IMR-90 (cell line): Measurements from ENCODE around the gene FRMD5. TPM values are rescaled to one million over a fixed set of nuclear protein-coding genes. Genes with fewer than 3 reads are reported as not detected.

Source experiments
- ATAC-seq: fragments of 200-7000 bp; cut with Tn5 transposase; 2 replicates; pipeline ENCODE4 v1.9.1; 2020; ENCODE audit warnings: low read depth, mild to moderate bottlenecking, moderate library complexity
- BruUV-seq: library from RNA; stranded (reverse); fragments of 400-500 nt; replicated peaks from 2 replicates; lab custom pipeline; 2021; lab: Mats Ljungman, UMichigan
- CTCF ChIA-PET: fragments of 300-600 bp; formaldehyde crosslinking; extraction: SDS; loops from one replicate; lab custom pipeline; 2021; ENCODE audit warnings: antibody characterized with exemption; lab: Yijun Ruan, JAX
- POLR2A ChIA-PET: fragments of 300-600 bp; sonication (Branson Sonifier 250); formaldehyde crosslinking; loops from one replicate; lab custom pipeline; 2022; ENCODE audit warnings: antibody characterized with exemption; ENCODE audit not compliant: unreplicated experiment; lab: Charles Lee
- DNase-seq: peaks from one replicate; pipeline ENCODE4 v3.0.0; 2013
- H2AFZ ChIP-seq: replicated peaks from 2 replicates; pipeline ENCODE3; 2013; ENCODE audit warnings: low read length, mild to moderate bottlenecking; ENCODE audit not compliant: poor library complexity
- H2AK5ac ChIP-seq: 2 replicates; pipeline ENCODE4 v1.6.1; 2013; ENCODE audit warnings: low read depth, low read length, inconsistent platforms
- H2AK9ac ChIP-seq: replicated peaks from 2 replicates; pipeline ENCODE3; 2013; ENCODE audit warnings: mild to moderate bottlenecking, low read depth, low read length, moderate library complexity; ENCODE audit not compliant: poor library complexity
- H2BK120ac ChIP-seq: 2 replicates; pipeline ENCODE4 v1.6.1; 2013; ENCODE audit warnings: low read depth, low read length, inconsistent platforms
- H2BK15ac ChIP-seq: 3 replicates; pipeline ENCODE4 v1.6.1; 2013; ENCODE audit warnings: low read depth, low read length, inconsistent platforms
- H2BK20ac ChIP-seq: 2 replicates; pipeline ENCODE4 v1.6.1; 2013; ENCODE audit warnings: low read depth, mild to moderate bottlenecking, inconsistent platforms, low read length, moderate library complexity
- H2BK5ac ChIP-seq: 2 replicates; pipeline ENCODE4 v1.6.1; 2013; ENCODE audit warnings: mild to moderate bottlenecking, low read depth, low read length, inconsistent platforms; ENCODE audit not compliant: poor library complexity, severe bottlenecking
- H3K14ac ChIP-seq: replicated peaks from 2 replicates; pipeline ENCODE4 v1.6.1; 2013; ENCODE audit warnings: low read depth, low read length, inconsistent platforms
- H3K18ac ChIP-seq: 2 replicates; pipeline ENCODE4 v1.6.1; 2013; ENCODE audit warnings: low read depth, low read length, control low read depth
- H3K23ac ChIP-seq: 2 replicates; pipeline ENCODE4 v1.6.1; 2013; ENCODE audit warnings: low read depth, low read length, inconsistent platforms
- H3K27ac ChIP-seq: 2 replicates; pipeline ENCODE4 v1.5.1; 2013; ENCODE audit warnings: mild to moderate bottlenecking, control low read depth, low read length; ENCODE audit not compliant: insufficient read depth
- H3K27me3 ChIP-seq: 2 replicates; pipeline ENCODE4 v1.6.1; 2013; ENCODE audit warnings: low read length; ENCODE audit not compliant: control insufficient read depth, insufficient read depth
- H3K36me3 ChIP-seq: 2 replicates; pipeline ENCODE4 v1.6.1; 2013; ENCODE audit warnings: low read length, mixed read lengths; ENCODE audit not compliant: control insufficient read depth, insufficient read depth
- H3K4ac ChIP-seq: 2 replicates; pipeline ENCODE4 v1.6.1; 2013; ENCODE audit warnings: low read depth, low read length, inconsistent platforms
- H3K4me1 ChIP-seq: 2 replicates; pipeline ENCODE4 v1.6.1; 2013; ENCODE audit warnings: low read length, mixed read lengths; ENCODE audit not compliant: control insufficient read depth, insufficient read depth
- H3K4me2 ChIP-seq: 2 replicates; pipeline ENCODE4 v1.6.1; 2013; ENCODE audit warnings: low read depth, mild to moderate bottlenecking, control low read depth, low read length, moderate library complexity
- H3K4me3 ChIP-seq: 2 replicates; pipeline ENCODE4 v1.5.1; 2013; ENCODE audit warnings: low read depth, mild to moderate bottlenecking, control low read depth, low read length, moderate library complexity; ENCODE audit not compliant: insufficient read depth
- H3K56ac ChIP-seq: 2 replicates; pipeline ENCODE4 v1.6.1; 2013; ENCODE audit warnings: low read length, inconsistent platforms; ENCODE audit not compliant: insufficient read depth; ENCODE audit errors: extremely low read depth
- H3K79me1 ChIP-seq, 2 experiments: 2 replicates each; pipeline ENCODE4 v1.6.1; 2013; ENCODE audit warnings: low read length in 2 of 2, inconsistent platforms in 1 of 2, low read depth in 1 of 2
- H3K9ac ChIP-seq: 2 replicates; pipeline ENCODE4 v1.6.1; 2013; ENCODE audit warnings: low read depth, low read length, control low read depth
- H3K9me1 ChIP-seq: 2 replicates; pipeline ENCODE4 v1.6.1; 2013; ENCODE audit warnings: low read length, inconsistent platforms; ENCODE audit not compliant: insufficient read depth
- H3K9me3 ChIP-seq: 2 replicates; pipeline ENCODE4 v1.6.1; 2013; ENCODE audit warnings: low read length; ENCODE audit not compliant: control insufficient read depth, insufficient read depth
- H4K20me1 ChIP-seq: 2 replicates; pipeline ENCODE4 v1.6.1; 2013; ENCODE audit warnings: low read length, inconsistent platforms; ENCODE audit not compliant: insufficient read depth
- H4K5ac ChIP-seq: 2 replicates; pipeline ENCODE4 v1.6.1; 2013; ENCODE audit warnings: mild to moderate bottlenecking, low read depth, low read length, control low read depth
- H4K8ac ChIP-seq, 2 experiments: 2 replicates each; pipeline ENCODE4 v1.6.1; 2013; ENCODE audit warnings: low read depth in 2 of 2, low read length in 2 of 2, control low read depth in 1 of 2, inconsistent platforms in 1 of 2
- H4K91ac ChIP-seq: 2 replicates; pipeline ENCODE4 v1.6.1; 2013; ENCODE audit warnings: low read depth, low read length, inconsistent platforms; ENCODE audit not compliant: insufficient read depth
- BHLHE40 ChIP-seq: fragments of 150-350 bp; IDR thresholded peaks from 2 replicates; pipeline ENCODE4 v1.6.1; 2016; ENCODE audit warnings: mild to moderate bottlenecking, low read depth, low read length
- CEBPB ChIP-seq: IDR thresholded peaks from 2 replicates; pipeline ENCODE4 v1.6.1; 2012; ENCODE audit warnings: low read depth, low read length, improper control_type of control experiment
- CHD1 ChIP-seq: IDR thresholded peaks from 2 replicates; pipeline ENCODE4 v1.6.1; 2012; ENCODE audit warnings: low read depth, low read length, improper control_type of control experiment
- CTCF ChIP-seq: conservative IDR thresholded peaks from 2 replicates; pipeline ENCODE4 v1.5.1; 2012; ENCODE audit warnings: mild to moderate bottlenecking, low read depth, low read length, improper control_type of control experiment
- ELK1 ChIP-seq: fragments of 150-350 bp; IDR thresholded peaks from 2 replicates; pipeline ENCODE4 v1.6.1; 2016; ENCODE audit warnings: low read depth, mild to moderate bottlenecking, low read length, moderate library complexity, borderline replicate concordance
- FOS ChIP-seq: fragments of 150-350 bp; IDR thresholded peaks from 2 replicates; pipeline ENCODE4 v1.6.1; 2016; ENCODE audit warnings: low read depth, low read length
- MAFK ChIP-seq: IDR thresholded peaks from 2 replicates; pipeline ENCODE4 v1.6.1; 2012; ENCODE audit warnings: low read depth, low read length, improper control_type of control experiment
- MAZ ChIP-seq: IDR thresholded peaks from 2 replicates; pipeline ENCODE4 v1.6.1; 2012; ENCODE audit warnings: low read depth, mild to moderate bottlenecking, low read length, improper control_type of control experiment, moderate library complexity, borderline replicate concordance
- NFE2L2 ChIP-seq: fragments of 150-350 bp; IDR thresholded peaks from 2 replicates; pipeline ENCODE4 v1.6.1; 2016; ENCODE audit warnings: low read depth, mild to moderate bottlenecking, low read length
- SMC3 ChIP-seq: fragments of 150-350 bp; IDR thresholded peaks from 2 replicates; pipeline ENCODE4 v1.6.1; 2016; ENCODE audit warnings: low read depth, mild to moderate bottlenecking, antibody characterized with exemption, low read length, moderate library complexity
- WGBS, 2 experiments: methylation state at CpG; one replicate each; pipeline versions ENCODE4 v1.1.5 to v1.1.7; 2013; ENCODE audit warnings: missing lambda C conversion rate in 2 of 2; ENCODE audit not compliant: insufficient read length in 1 of 2; ENCODE audit errors: extremely low coverage in 2 of 2; 5-methylcytosine and 5-hydroxymethylcytosine counted together
- dilution Hi-C: fragments of 300-500 bp; cut with HindIII; formaldehyde crosslinking; loops from one replicate; pipeline ENCODE4 v1.14.3; 2018; ENCODE audit warnings: low sequenced_read_pairs; ENCODE audit not compliant: unreplicated experiment
- in situ Hi-C: fragments of 300-500 bp; cut with MboI; formaldehyde crosslinking; loops from 3 replicates; pipeline ENCODE4 v1.14.3; 2019; ENCODE audit warnings: low sequenced_read_pairs, inconsistent platforms, mixed read lengths
- intact Hi-C: fragments of 100-400 bp; cut with micrococcal nuclease; formaldehyde crosslinking; loops from 2 replicates; pipeline ENCODE4 v1.10.0; 2022
- polyA plus RNA-seq, 3 experiments: library from polyadenylated mRNA; depleted of rRNA; stranded (reverse); fragments of >200 nt; gene quantifications; 2 replicates each; pipeline ENCODE4 v1.2.3, GENCODE V29; 2012; ENCODE audit warnings: low replicate concordance in 1 of 3
- total RNA-seq: library from RNA; depleted of rRNA; stranded (reverse); fragments of >200 nt; gene quantifications from 2 replicates; pipeline ENCODE4 v1.2.3, GENCODE V29; 2012
- TF ChIP-seq, protein P1 (sequence below): fragments of 150-350 bp; IDR thresholded peaks from 2 replicates; pipeline ENCODE4 v1.6.1; 2017; ENCODE audit warnings: mild to moderate bottlenecking, antibody characterized with exemption, low read length, low read depth

Gene FRMD5
- total and polyA plus RNA-seq, 2 of the 4 experiments (the other 2 are of a cell fraction), result 4.1 to 5.4 TPM

DNA sequence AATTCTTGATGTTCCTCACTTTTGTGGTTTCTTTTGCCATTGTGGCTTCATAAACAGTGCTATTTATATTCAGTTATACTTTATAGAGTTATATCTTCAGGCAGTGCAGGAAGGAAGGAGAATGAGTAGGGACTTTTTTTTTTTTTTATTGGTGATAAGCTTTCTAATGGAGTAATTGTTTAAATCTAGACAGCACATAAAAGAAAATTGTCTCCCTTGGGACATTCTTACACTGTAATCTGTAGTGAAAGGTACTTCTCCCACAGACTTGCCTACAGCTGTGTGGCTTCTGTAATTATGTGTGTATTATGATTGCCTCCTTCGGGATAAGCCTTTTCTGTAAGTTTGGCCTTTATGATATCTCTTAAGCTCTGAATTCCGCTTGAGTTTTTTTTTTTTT is 326.7 kb downstream of the FRMD5 start:
- intact Hi-C loops, result no loop called here

More for the DNA sequence above, 326.7 kb downstream of the FRMD5 start:
- no peak overlapping the region for H2BK120ac ChIP-seq
- no peaks in the 10 kb centered on the region for H3K4me1 ChIP-seq
- no peak overlapping the region for H2BK15ac ChIP-seq
- DNase-seq (no peak), ATAC-seq (no peak)
- no peaks in the 10 kb centered on the region for H3K9me3 ChIP-seq
- H3K18ac ChIP-seq, result no peak overlapping the region
- H3K23ac ChIP-seq, result no peak overlapping the region
- no peak overlapping the region for H3K4ac ChIP-seq
- H3K56ac ChIP-seq, result no peak overlapping the region
- no peaks in the 10 kb centered on the region for H4K20me1 ChIP-seq
- no peaks in the 10 kb centered on the region; a peak in 1 of 4 replicates for H3K79me1 ChIP-seq
- no peak overlapping the region for H3K4me3 ChIP-seq
- H3K27ac ChIP-seq, result no peak overlapping the region
- BruUV-seq, result no TSS peak
- no peak overlapping the region for H2BK5ac ChIP-seq
- POLR2A ChIA-PET, result no interaction called here
- no CpG with 5 or more reads among the region's 2 CpGs for WGBS, 2 experiments
- dilution Hi-C loops (no loop called here), in situ Hi-C loops (no loop called here)
- H3K14ac ChIP-seq, result no peak overlapping the region
- H2BK20ac ChIP-seq, result no peak overlapping the region
- H3K27me3 ChIP-seq, result no peaks in the 10 kb centered on the region
- no peak overlapping the region for H2AK5ac ChIP-seq
- H4K5ac ChIP-seq, result no peak overlapping the region
- TF ChIP-seq MAZ (no peak), CEBPB (no peak), ELK1 (no peak), CTCF (no peak), SMC3 (no peak), FOS (no peak), MAFK (no peak), BHLHE40 (no peak), CHD1 (no peak), NFE2L2 (no peak)
- TF ChIP-seq, protein P1, sequence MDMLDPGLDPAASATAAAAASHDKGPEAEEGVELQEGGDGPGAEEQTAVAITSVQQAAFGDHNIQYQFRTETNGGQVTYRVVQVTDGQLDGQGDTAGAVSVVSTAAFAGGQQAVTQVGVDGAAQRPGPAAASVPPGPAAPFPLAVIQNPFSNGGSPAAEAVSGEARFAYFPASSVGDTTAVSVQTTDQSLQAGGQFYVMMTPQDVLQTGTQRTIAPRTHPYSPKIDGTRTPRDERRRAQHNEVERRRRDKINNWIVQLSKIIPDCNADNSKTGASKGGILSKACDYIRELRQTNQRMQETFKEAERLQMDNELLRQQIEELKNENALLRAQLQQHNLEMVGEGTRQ, result no peak
- H3K9me1 ChIP-seq, result no peaks in the 10 kb centered on the region
- H3K4me2 ChIP-seq, result no peak overlapping the region
- peaks cover 7% of the 10 kb centered on the region for H3K36me3 ChIP-seq
- no peak overlapping the region for H4K8ac ChIP-seq
- CTCF ChIA-PET, result interaction anchor here (0.8 kb wide), 1 partner anchor 633 kb away, joined by 4 read pairs; no protein-coding TSS in a partner anchor
- H2AK9ac ChIP-seq, result no peak overlapping the region
- no peak overlapping the region for H2AFZ ChIP-seq
- H3K9ac ChIP-seq, result no peak overlapping the region
- H4K91ac ChIP-seq, result no peak overlapping the region
